Esophagus muscularis mucosa (tissue), 4 donors: ENCODE measurements around the gene SLC17A9.

Experiments used
- CTCF ChIP-seq, 3 experiments: fragments of 200-600 bp in 2 of 3; fragments of 450-650 bp in 1 of 3; sonication (generic) in 2 of 3; IDR thresholded peaks; one replicate each; pipeline ENCODE4 v1.5.1; 2017 to 2019; ENCODE audit warnings: antibody characterized with exemption in 3 of 3, mild to moderate bottlenecking in 2 of 3, moderate library complexity in 1 of 3
- EP300 ChIP-seq: sonication (generic); formaldehyde crosslinking; IDR thresholded peaks from one replicate; pipeline ENCODE4 v1.6.1; 2017; ENCODE audit warnings: antibody characterized with exemption
- POLR2A ChIP-seq: fragments of 450-650 bp; IDR thresholded peaks from one replicate; pipeline ENCODE4 v1.6.1; 2017; ENCODE audit warnings: antibody characterized with exemption, moderate library complexity, mild to moderate bottlenecking, low read depth
- POLR2AphosphoS5 ChIP-seq, 2 donors: sonication (generic); formaldehyde crosslinking; IDR thresholded peaks; one replicate each; pipeline ENCODE4 v1.6.1; 2017; ENCODE audit warnings: antibody characterized with exemption in 2 of 2

- TF ChIP-seq EP300 (no peak), CTCF (IDR thresholded peaks at IDR 0.05) (no peak), POLR2A (no peak), POLR2AphosphoS5 (IDR thresholded peaks at IDR 0.05) (no peak)
Observed at GRCh38 chr20:62927128-62927705, 25.3 kb upstream of the SLC17A9 start.
